SK-N-SH (cell line): Measurements from ENCODE around the gene F2R. TPM values are rescaled to one million over a fixed set of nuclear protein-coding genes. Genes with fewer than 3 reads are reported as not detected.
A peak's percentile ranks its signal among the peaks of the same experiment; 100 is the strongest.

ENCODE experiments used
- CTCF ChIA-PET: fragments of 300-600, 350-600 bp; formaldehyde crosslinking; extraction: SDS; loops from one replicate; lab custom pipeline; 2021; lab: Yijun Ruan, JAX
- POLR2A ChIA-PET: fragments of 350-600 bp; sonication (Branson Sonifier 250); formaldehyde crosslinking; extraction: SDS; loops from one replicate; lab custom pipeline; 2020; ENCODE audit warnings: antibody characterized with exemption, inconsistent platforms; lab: Yijun Ruan, JAX
- DNase-seq: peaks from one replicate; pipeline ENCODE4 v3.0.0; 2012
- H2AFZ ChIP-seq: fragments of 200-600 bp; sonication (generic); 2 replicates; pipeline ENCODE4 v1.8.1; 2016; ENCODE audit warnings: antibody characterized with exemption, mild to moderate bottlenecking, low read depth
- H3F3A ChIP-seq: fragments of 200-600 bp; sonication (generic); replicated peaks from 2 replicates; pipeline ENCODE3; 2016; ENCODE audit warnings: antibody characterized with exemption, mild to moderate bottlenecking; ENCODE audit not compliant: insufficient read depth
- H3K27ac ChIP-seq, 2 experiments: fragments of 200-500 bp in 1 of 2; fragments of 200-600 bp in 1 of 2; sonication (Bioruptor generic) in 1 of 2; sonication (generic), shearing (Covaris generic) in 1 of 2; 2 replicates each; pipeline versions ENCODE4 v1.5.1 to v1.6.1; 2014 to 2016; ENCODE audit warnings: low read depth in 2 of 2, inconsistent platforms in 1 of 2, low read length in 1 of 2, mild to moderate bottlenecking in 1 of 2, mixed read lengths in 1 of 2
- H3K27me3 ChIP-seq: fragments of 200-600 bp; sonication (generic), shearing (Covaris generic); 2 replicates; pipeline ENCODE4 v1.6.1; 2016; ENCODE audit warnings: mixed run types; ENCODE audit not compliant: insufficient read depth
- H3K36me3 ChIP-seq, 2 experiments: fragments of 200-500 bp in 1 of 2; fragments of 200-600 bp in 1 of 2; sonication (Bioruptor generic) in 1 of 2; sonication (generic) in 1 of 2; replicated peaks in 1 of 2; 2 replicates each; pipeline versions ENCODE3 to v1.5.1; 2014 to 2016; ENCODE audit warnings: low read length in 1 of 2, mild to moderate bottlenecking in 1 of 2; ENCODE audit not compliant: insufficient read depth in 2 of 2, control insufficient read depth in 1 of 2
- H3K4me1 ChIP-seq, 2 experiments: fragments of 200-500 bp in 1 of 2; fragments of 200-600 bp in 1 of 2; sonication (Bioruptor generic) in 1 of 2; sonication (generic), shearing (Covaris generic) in 1 of 2; 2 replicates each; pipeline versions ENCODE4 v1.5.1 to v1.6.1; 2014 to 2016; ENCODE audit warnings: low read depth in 1 of 2, low read length in 1 of 2, mixed run types in 1 of 2; ENCODE audit not compliant: insufficient read depth in 2 of 2, control insufficient read depth in 1 of 2
- H3K4me2 ChIP-seq: fragments of 200-600 bp; sonication (generic), shearing (Covaris generic); 2 replicates; pipeline ENCODE4 v1.6.1; 2017; ENCODE audit warnings: mixed run types
- H3K4me3 ChIP-seq, 2 experiments: fragments of 200-500 bp in 1 of 2; fragments of 200-600 bp in 1 of 2; sonication (Bioruptor generic) in 1 of 2; sonication (generic), shearing (Covaris generic) in 1 of 2; 2 replicates each; pipeline versions ENCODE4 v1.5.1 to v1.8.1; 2014 to 2016; ENCODE audit warnings: low read depth in 2 of 2, inconsistent platforms in 1 of 2, low read length in 1 of 2, mild to moderate bottlenecking in 1 of 2, mixed read lengths in 1 of 2, moderate library complexity in 1 of 2
- H3K79me2 ChIP-seq: fragments of 200-600 bp; sonication (generic); 2 replicates; pipeline ENCODE4 v1.8.1; 2017; ENCODE audit warnings: mild to moderate bottlenecking; ENCODE audit not compliant: insufficient read depth
- H3K9ac ChIP-seq: fragments of 200-600 bp; sonication (generic); 2 replicates; pipeline ENCODE4 v1.6.1; 2017; ENCODE audit warnings: mixed run types
- H3K9me2 ChIP-seq: fragments of 200-600 bp; sonication (generic); 2 replicates; pipeline ENCODE4 v1.6.1; 2017; ENCODE audit warnings: mixed run types
- H3K9me3 ChIP-seq: fragments of 200-600 bp; sonication (generic); 2 replicates; pipeline ENCODE4 v1.6.1; 2017; ENCODE audit warnings: mixed run types, mild to moderate bottlenecking, moderate library complexity
- H4K20me1 ChIP-seq: fragments of 200-600 bp; sonication (generic); 2 replicates; pipeline ENCODE4 v1.6.1; 2017; ENCODE audit warnings: mild to moderate bottlenecking, mixed run types; ENCODE audit not compliant: insufficient read depth
- FOSL2 ChIP-seq: IDR thresholded peaks from 2 replicates; pipeline ENCODE4 v1.4.0; 2012; ENCODE audit warnings: low read depth, mild to moderate bottlenecking, moderate library complexity, borderline replicate concordance
- FOXJ3 ChIP-seq: sonication (generic); formaldehyde crosslinking; IDR thresholded peaks from 2 replicates; pipeline ENCODE4 v1.5.1; 2020; ENCODE audit warnings: mild to moderate bottlenecking, missing genetic modification reagents
- MEF2A ChIP-seq: IDR thresholded peaks from 2 replicates; pipeline ENCODE4 v1.4.0; 2012; ENCODE audit warnings: low read depth, borderline replicate concordance
- NFIC ChIP-seq: IDR thresholded peaks from 2 replicates; pipeline ENCODE4 v1.4.0; 2012; ENCODE audit warnings: borderline replicate concordance
- PBX3 ChIP-seq: IDR thresholded peaks from 2 replicates; pipeline ENCODE4; 2012
- POLR2AphosphoS5 ChIP-seq: IDR thresholded peaks from 2 replicates; pipeline ENCODE4 v1.6.1; 2012; ENCODE audit warnings: low read depth, low read length
- RAD21 ChIP-seq: IDR thresholded peaks from 2 replicates; pipeline ENCODE4 v1.6.1; 2012; ENCODE audit warnings: mild to moderate bottlenecking, low read length
- REST ChIP-seq: IDR thresholded peaks from 2 replicates; pipeline ENCODE4 v1.6.1; 2012; ENCODE audit warnings: mild to moderate bottlenecking, low read depth, low read length, moderate library complexity
- RFX5 ChIP-seq: IDR thresholded peaks from 2 replicates; pipeline ENCODE4 v1.6.1; 2012; ENCODE audit warnings: mild to moderate bottlenecking, improper control_type of control experiment, low read length
- RXRA ChIP-seq: IDR thresholded peaks from 2 replicates; pipeline ENCODE4 v1.4.0; 2012; ENCODE audit warnings: low read depth, mild to moderate bottlenecking, borderline replicate concordance
- SIN3A ChIP-seq: IDR thresholded peaks from 2 replicates; pipeline ENCODE4 v1.6.1; 2012; ENCODE audit warnings: low read depth, mild to moderate bottlenecking, low read length, moderate library complexity, borderline replicate concordance
- TAF1 ChIP-seq: IDR thresholded peaks from 2 replicates; pipeline ENCODE4 v1.6.1; 2012; ENCODE audit warnings: low read depth, mild to moderate bottlenecking, low read length, moderate library complexity, borderline replicate concordance
- TCF12 ChIP-seq: IDR thresholded peaks from 2 replicates; pipeline ENCODE4 v1.4.0; 2012
- YY1 ChIP-seq: IDR thresholded peaks from 2 replicates; pipeline ENCODE4 v1.4.0; 2012; ENCODE audit warnings: low read depth, mild to moderate bottlenecking
- WGBS: methylation state at CpG from one replicate; pipeline ENCODE4 v1.1.6; 2017; ENCODE audit warnings: low lambda C conversion rate; 5-methylcytosine and 5-hydroxymethylcytosine counted together
- polyA plus RNA-seq, 3 experiments: library from polyadenylated mRNA; depleted of rRNA; stranded (reverse); fragments of >200 nt; gene quantifications; 2 replicates each; pipeline ENCODE4 v1.2.3, GENCODE V29; 2012
- TF ChIP-seq, protein P1 (sequence below): IDR thresholded peaks from 2 replicates; pipeline ENCODE4 v1.4.0; 2012; ENCODE audit warnings: low read depth
- TF ChIP-seq, protein P2 (sequence below): IDR thresholded peaks from 2 replicates; pipeline ENCODE4 v1.4.0; 2012; ENCODE audit warnings: low read depth, borderline replicate concordance
- TF ChIP-seq, protein P3 (sequence below): fragments of 150-350 bp; IDR thresholded peaks from 2 replicates; pipeline ENCODE4 v1.6.1; 2017; ENCODE audit warnings: antibody characterized with exemption, low read length, low read depth, borderline replicate concordance

Gene F2R
- polyA plus RNA-seq, 1 of the 3 experiments (the other 2 are of a cell fraction), result 212 TPM

GRCh38 chr5:76692651-76693050, 23.3 kb upstream of the F2R start:
- POLR2A ChIA-PET, result no interaction called here
- Histone ChIP-seq H3K9me3 (no peaks in the 10 kb centered on the region; the same call in 1 of the 2 replicates), H3K36me3 (no peaks in the 10 kb centered on the region), H3K4me1 (peaks cover 3 to 45% of the 10 kb centered on the region in 2 experiments), H3K9me2 (no peaks in the 10 kb centered on the region), H3K27ac (peak overlapping the region; percentile 40 to 98; a peak in 3 of 4 replicates), H3K4me3 (no peak overlapping the region), H3K79me2 (no peaks in the 10 kb centered on the region), H3K27me3 (no peaks in the 10 kb centered on the region), H3K9ac (no peak overlapping the region), H2AFZ (no peak overlapping the region), H4K20me1 (no peaks in the 10 kb centered on the region), H3F3A (peaks cover 41% of the 10 kb centered on the region), H3K4me2 (no peak overlapping the region)
- no peak for DNase-seq
- no peak for TF ChIP-seq RAD21
- TF ChIP-seq, protein P1, sequence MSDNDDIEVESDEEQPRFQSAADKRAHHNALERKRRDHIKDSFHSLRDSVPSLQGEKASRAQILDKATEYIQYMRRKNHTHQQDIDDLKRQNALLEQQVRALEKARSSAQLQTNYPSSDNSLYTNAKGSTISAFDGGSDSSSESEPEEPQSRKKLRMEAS, result no peak
- TF ChIP-seq SIN3A, result no peak
- no peak for TF ChIP-seq TAF1
- no peak for TF ChIP-seq FOSL2
- 91% methylated on average over 3 of the region's 3 CpGs for WGBS
- CTCF ChIA-PET, result interaction anchor here (0.7 to 1.7 kb wide), 3 partner anchors 11 to 289 kb away, joined by 3 to 4 read pairs (median 3); no protein-coding TSS in a partner anchor

DNA sequence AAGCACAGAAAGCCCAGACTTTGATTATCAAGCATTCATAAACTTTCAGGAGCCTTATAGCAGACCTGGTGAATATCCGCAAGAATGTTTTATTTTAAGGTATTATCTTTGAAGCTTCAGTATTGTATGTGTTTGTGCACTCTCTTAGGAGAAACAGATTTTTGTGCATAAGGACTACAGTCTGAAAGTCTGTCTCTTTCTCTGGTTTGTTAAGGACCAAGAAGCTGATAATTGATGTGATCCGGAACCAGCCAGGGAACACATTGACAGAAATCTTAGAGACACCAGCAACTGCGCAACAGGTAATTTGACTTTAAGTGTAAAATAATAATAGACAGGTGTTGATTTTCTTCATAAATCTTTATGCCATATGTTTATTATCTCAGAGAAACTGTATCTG, 22.8 kb upstream of the F2R start:
- Histone ChIP-seq H3K9me3 (no peaks in the 10 kb centered on the region; the same call in 1 of the 2 replicates), H3K4me1 (peaks cover 3 to 41% of the 10 kb centered on the region in 2 experiments), H3K36me3 (peaks cover 0 to 2% of the 10 kb centered on the region in 2 experiments), H3K79me2 (no peaks in the 10 kb centered on the region), H3K27me3 (no peaks in the 10 kb centered on the region), H3K4me3 (no peak overlapping the region), H4K20me1 (no peaks in the 10 kb centered on the region), H2AFZ (no peak overlapping the region), H3K4me2 (no peak overlapping the region), H3K9ac (no peak overlapping the region), H3F3A (peaks cover 36% of the 10 kb centered on the region), H3K27ac (peak overlapping the region in 1 of 2 experiments; percentile 40; a peak in 2 of 4 replicates), H3K9me2 (no peaks in the 10 kb centered on the region)
- DNase-seq, result no peak
- CTCF ChIA-PET, result interaction anchor here (0.7 to 1.7 kb wide), 4 partner anchors 11 to 385 kb away, joined by 3 to 5 read pairs (median 4); no protein-coding TSS in a partner anchor
- TF ChIP-seq TCF12, result no peak
- TF ChIP-seq, protein P2, sequence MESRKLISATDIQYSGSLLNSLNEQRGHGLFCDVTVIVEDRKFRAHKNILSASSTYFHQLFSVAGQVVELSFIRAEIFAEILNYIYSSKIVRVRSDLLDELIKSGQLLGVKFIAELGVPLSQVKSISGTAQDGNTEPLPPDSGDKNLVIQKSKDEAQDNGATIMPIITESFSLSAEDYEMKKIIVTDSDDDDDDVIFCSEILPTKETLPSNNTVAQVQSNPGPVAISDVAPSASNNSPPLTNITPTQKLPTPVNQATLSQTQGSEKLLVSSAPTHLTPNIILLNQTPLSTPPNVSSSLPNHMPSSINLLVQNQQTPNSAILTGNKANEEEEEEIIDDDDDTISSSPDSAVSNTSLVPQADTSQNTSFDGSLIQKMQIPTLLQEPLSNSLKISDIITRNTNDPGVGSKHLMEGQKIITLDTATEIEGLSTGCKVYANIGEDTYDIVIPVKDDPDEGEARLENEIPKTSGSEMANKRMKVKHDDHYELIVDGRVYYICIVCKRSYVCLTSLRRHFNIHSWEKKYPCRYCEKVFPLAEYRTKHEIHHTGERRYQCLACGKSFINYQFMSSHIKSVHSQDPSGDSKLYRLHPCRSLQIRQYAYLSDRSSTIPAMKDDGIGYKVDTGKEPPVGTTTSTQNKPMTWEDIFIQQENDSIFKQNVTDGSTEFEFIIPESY, result no peak
- TF ChIP-seq FOXJ3 (CRISPR knock-in tag), result no peak
- no peak for TF ChIP-seq RFX5
- no peak for TF ChIP-seq MEF2A
- no peak for TF ChIP-seq RXRA
- TF ChIP-seq NFIC, result no peak
- TF ChIP-seq, protein P3, sequence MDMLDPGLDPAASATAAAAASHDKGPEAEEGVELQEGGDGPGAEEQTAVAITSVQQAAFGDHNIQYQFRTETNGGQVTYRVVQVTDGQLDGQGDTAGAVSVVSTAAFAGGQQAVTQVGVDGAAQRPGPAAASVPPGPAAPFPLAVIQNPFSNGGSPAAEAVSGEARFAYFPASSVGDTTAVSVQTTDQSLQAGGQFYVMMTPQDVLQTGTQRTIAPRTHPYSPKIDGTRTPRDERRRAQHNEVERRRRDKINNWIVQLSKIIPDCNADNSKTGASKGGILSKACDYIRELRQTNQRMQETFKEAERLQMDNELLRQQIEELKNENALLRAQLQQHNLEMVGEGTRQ, result no peak
- no peak for TF ChIP-seq REST
- TF ChIP-seq, protein P1, result no peak
- TF ChIP-seq PBX3, result no peak
- TF ChIP-seq YY1, result no peak
- TF ChIP-seq POLR2AphosphoS5, result no peak
- TF ChIP-seq SIN3A, result no peak
- POLR2A ChIA-PET, result no interaction called here
- WGBS, result 84% methylated on average over 3 of the region's 3 CpGs
